Skeletal muscle satellite cell (primary cell): ENCODE measurements around the gene YJU2.
A peak's percentile ranks its signal among the peaks of the same experiment; 100 is the strongest.
"Not testable (repeated sequence)": the region's sequence is repeated elsewhere in the genome, so short reads cannot be mapped to it uniquely, and the experiment has no call there.

ENCODE experiments used
- H3K27me3 ChIP-seq: 2 replicates; pipeline ENCODE4 v1.7.0; 2013; ENCODE audit warnings: low read length; ENCODE audit not compliant: control insufficient read depth, insufficient read depth
- H3K36me3 ChIP-seq: 2 replicates; pipeline ENCODE4 v1.7.0; 2013; ENCODE audit warnings: mild to moderate bottlenecking, control low read depth, low read length; ENCODE audit not compliant: insufficient read depth
- H3K4me1 ChIP-seq: 2 replicates; pipeline ENCODE4 v1.7.0; 2013; ENCODE audit warnings: low read length; ENCODE audit not compliant: control insufficient read depth, insufficient read depth
- H3K4me2 ChIP-seq: 2 replicates; pipeline ENCODE4 v1.7.0; 2013; ENCODE audit warnings: mild to moderate bottlenecking, low read length
- H3K4me3 ChIP-seq: 2 replicates; pipeline ENCODE4 v1.7.0; 2013; ENCODE audit warnings: low read length
- H3K9ac ChIP-seq: 2 replicates; pipeline ENCODE4 v1.7.0; 2013; ENCODE audit warnings: mild to moderate bottlenecking, low read depth, low read length, moderate library complexity
- H3K9me3 ChIP-seq: replicated peaks from 2 replicates; pipeline ENCODE4 v1.7.0; 2013; ENCODE audit warnings: mild to moderate bottlenecking, control low read depth, low read length

The YJU2 gene

GRCh38 chr19:4277191-4277696 lies 30.4 kb downstream of the YJU2 start:
- Histone ChIP-seq H3K9me3 (no peaks in the 10 kb centered on the region), H3K9ac (no peak overlapping the region), H3K4me2 (no peak overlapping the region), H3K36me3 (no peaks in the 10 kb centered on the region), H3K4me1 (no peaks in the 10 kb centered on the region), H3K4me3 (no peak overlapping the region), H3K27me3 (peaks cover 14% of the 10 kb centered on the region)

GRCh38 chr19:4278010-4278409 lies 31.1 kb downstream of the YJU2 start:
- Histone ChIP-seq H3K4me1 (no peaks in the 10 kb centered on the region), H3K9ac (no peak overlapping the region), H3K36me3 (no peaks in the 10 kb centered on the region), H3K4me3 (no peak overlapping the region), H3K4me2 (no peak overlapping the region), H3K9me3 (no peaks in the 10 kb centered on the region), H3K27me3 (peaks cover 14% of the 10 kb centered on the region)

GRCh38 chr19:4278419-4279266 lies 31.8 kb downstream of the YJU2 start, which contains the start of gene SHD:
Gene SHD (plus strand): TSS chr19:4279266. CDS start chr19:4280064, 798 bp downstream.
- Histone ChIP-seq H3K4me3 (peak within 1 kb of the TSS; percentile 62), H3K9ac (peak within 1 kb of the TSS; percentile 50), H3K4me1 (no peaks in the 10 kb centered on the region), H3K27me3 (peaks cover 14% of the 10 kb centered on the region), H3K9me3 (no peaks in the 10 kb centered on the region), H3K36me3 (no peaks in the 10 kb centered on the region), H3K4me2 (peak within 1 kb of the TSS; percentile 70)

GRCh38 chr19:4279267-4279529 lies 32.3 kb downstream of the YJU2 start:
- Histone ChIP-seq H3K36me3 (no peaks in the 10 kb centered on the region), H3K9me3 (no peaks in the 10 kb centered on the region), H3K9ac (peak overlapping the region; percentile 50), H3K4me2 (peak overlapping the region; percentile 70), H3K4me1 (no peaks in the 10 kb centered on the region), H3K27me3 (peaks cover 14% of the 10 kb centered on the region), H3K4me3 (peak overlapping the region; percentile 62)

GRCh38 chr19:4279530-4280422 lies 32.9 kb downstream of the YJU2 start:
- Histone ChIP-seq H3K4me2 (peak overlapping the region; percentile 70), H3K9me3 (no peaks in the 10 kb centered on the region), H3K27me3 (peaks cover 15% of the 10 kb centered on the region), H3K9ac (peak overlapping the region; percentile 50), H3K4me1 (no peaks in the 10 kb centered on the region), H3K4me3 (peak overlapping the region; percentile 62), H3K36me3 (no peaks in the 10 kb centered on the region)

- peaks cover 15% of the 10 kb centered on the region for H3K27me3 ChIP-seq
Measured at GRCh38 chr19:4284176-4284958, 37.5 kb downstream of the YJU2 start.

GRCh38 chr19:4284974-4285373 lies 38.1 kb downstream of the YJU2 start:
- Histone ChIP-seq H3K27me3 (peaks cover 11% of the 10 kb centered on the region), H3K4me1 (no peaks in the 10 kb centered on the region), H3K4me2 (no peak overlapping the region), H3K4me3 (no peak overlapping the region), H3K9me3 (no peaks in the 10 kb centered on the region), H3K9ac (no peak overlapping the region), H3K36me3 (no peaks in the 10 kb centered on the region)

More at GRCh38 chr19:4284176-4284958, 37.5 kb downstream of the YJU2 start:
- no peaks in the 10 kb centered on the region for H3K4me1 ChIP-seq
- no peak overlapping the region for H3K4me3 ChIP-seq
- no peak overlapping the region for H3K9ac ChIP-seq
- H3K4me2 ChIP-seq = no peak overlapping the region
- H3K9me3 ChIP-seq = no peaks in the 10 kb centered on the region
- no peaks in the 10 kb centered on the region for H3K36me3 ChIP-seq

GRCh38 chr19:4286141-4286540 lies 39.3 kb downstream of the YJU2 start:
- not testable (repeated sequence) for H3K4me1 ChIP-seq, H3K27me3 ChIP-seq, H3K36me3 ChIP-seq, H3K9me3 ChIP-seq, H3K9ac ChIP-seq, H3K4me2 ChIP-seq, H3K4me3 ChIP-seq

GRCh38 chr19:4288091-4288777 lies 41.4 kb downstream of the YJU2 start:
- Histone ChIP-seq H3K27me3 (peaks cover 11% of the 10 kb centered on the region), H3K4me3 (no peak overlapping the region), H3K4me1 (no peaks in the 10 kb centered on the region), H3K36me3 (no peaks in the 10 kb centered on the region), H3K9ac (no peak overlapping the region), H3K4me2 (no peak overlapping the region), H3K9me3 (no peaks in the 10 kb centered on the region)

GRCh38 chr19:4291184-4291732 lies 44.4 kb downstream of the YJU2 start:
- H3K27me3 ChIP-seq = peaks cover 7% of the 10 kb centered on the region
- H3K9ac ChIP-seq = no peak overlapping the region
- H3K4me3 ChIP-seq = no peak overlapping the region
- H3K9me3 ChIP-seq = no peaks in the 10 kb centered on the region
- peaks cover under 1% of the 10 kb centered on the region for H3K4me1 ChIP-seq
- no peaks in the 10 kb centered on the region for H3K36me3 ChIP-seq
- no peak overlapping the region for H3K4me2 ChIP-seq
